Muscle of back (tissue), 11 donors: ENCODE results near the gene SUGCT. TPM values are rescaled to one million over a fixed set of nuclear protein-coding genes. Genes with fewer than 3 reads are reported as not detected.
A peak's percentile ranks its signal among the peaks of the same experiment; 100 is the strongest.
"Not testable (repeated sequence)": the region's sequence is repeated elsewhere in the genome, so short reads cannot be mapped to it uniquely, and the experiment has no call there.

ENCODE experiments used
- DNase-seq, 3 donors: peaks; one replicate each; pipeline versions ENCODE4 v3.0.0 to v3.0.0-alpha.2; 2013
- polyA plus RNA-seq, 10 donors: library from polyadenylated mRNA; unstranded; fragments of 120-200 nt; gene quantifications; one replicate each; pipeline ENCODE4 v1.2.1, GENCODE V29; 2013; ENCODE audit not compliant: insufficient read length in 10 of 10

SUGCT gene
- polyA plus RNA-seq, 10 donors: 2.1 to 3.8 (median 3.1) TPM

- peak in 2 of 3 donors; percentile 34 for DNase-seq
These were observed 64.4 kb downstream of the SUGCT start for GRCh38 chr7:40199076-40199802.

- peak; percentile 64 to 76 (median 75) for DNase-seq
These were observed 66.0 kb downstream of the SUGCT start for GRCh38 chr7:40200791-40201190.

GRCh38 chr7:40202851-40203250 lies 68.0 kb downstream of the SUGCT start:
- no peak for DNase-seq

GRCh38 chr7:40204581-40204980 lies 69.8 kb downstream of the SUGCT start:
- no peak for DNase-seq

- no peak for DNase-seq
These were observed 71.2 kb downstream of the SUGCT start for GRCh38 chr7:40205992-40206391.

- peak in 1 of 3 donors; percentile 39 for DNase-seq
These were observed 76.6 kb downstream of the SUGCT start for GRCh38 chr7:40211276-40212003.

- no peak for DNase-seq
These were observed 78.5 kb downstream of the SUGCT start for GRCh38 chr7:40213291-40213690.

- DNase-seq: no peak
These were observed 79.1 kb downstream of the SUGCT start for GRCh38 chr7:40213856-40214255.

GRCh38 chr7:40218612-40219011 lies 83.8 kb downstream of the SUGCT start:
- not testable (repeated sequence) for DNase-seq

- DNase-seq: peak in 1 of 3 donors; percentile 71
These were observed 85.1 kb downstream of the SUGCT start for GRCh38 chr7:40219917-40220316.

- DNase-seq: peak in 1 of 3 donors; percentile 30
These were observed 85.7 kb downstream of the SUGCT start for GRCh38 chr7:40220421-40220911.

- DNase-seq: peak in 1 of 3 donors; percentile 88
These were observed 87.0 kb downstream of the SUGCT start for GRCh38 chr7:40221836-40222235.

GRCh38 chr7:40223451-40224127 lies 88.8 kb downstream of the SUGCT start:
- DNase-seq: peak in 1 of 3 donors; percentile 36

- no peak for DNase-seq
These were observed 95.3 kb downstream of the SUGCT start for GRCh38 chr7:40230101-40230500.

GRCh38 chr7:40231796-40232195 lies 97.0 kb downstream of the SUGCT start:
- DNase-seq: no peak

GRCh38 chr7:40232242-40232893 lies 97.6 kb downstream of the SUGCT start:
- DNase-seq: peak; percentile 51 to 69 (median 54)

- DNase-seq: no peak
These were observed 99.2 kb downstream of the SUGCT start for GRCh38 chr7:40234046-40234445.

- DNase-seq: no peak
These were observed 99.9 kb downstream of the SUGCT start for GRCh38 chr7:40234666-40235065.

- DNase-seq: no peak
These were observed 102.9 kb downstream of the SUGCT start for GRCh38 chr7:40237731-40238130.

- DNase-seq: no peak
These were observed 105.0 kb downstream of the SUGCT start for GRCh38 chr7:40239755-40240303.

GRCh38 chr7:40243076-40243475 lies 108.3 kb downstream of the SUGCT start:
- DNase-seq: no peak

GRCh38 chr7:40244226-40244625 lies 109.4 kb downstream of the SUGCT start:
- no peak for DNase-seq
